OCI-LY3 (cell line): ENCODE measurements around the gene CTU2.

ENCODE experiments used
- H2AFZ ChIP-seq: fragments of 200-600, 300-600 bp; shearing (Covaris generic); 2 replicates; pipeline ENCODE4 v1.6.0; 2014; ENCODE audit warnings: antibody characterized with exemption, low read depth, low read length
- H3K27ac ChIP-seq: fragments of 200-600, 300-600 bp; sonication (generic); 2 replicates; pipeline ENCODE4 v1.5.1; 2014; ENCODE audit warnings: mild to moderate bottlenecking, low read length, moderate library complexity, mixed read lengths
- H3K27me3 ChIP-seq: fragments of 200-600, 300-600 bp; sonication (generic); 2 replicates; pipeline ENCODE4 v1.6.1; 2014; ENCODE audit warnings: low read depth, low read length, mixed read lengths
- H3K36me3 ChIP-seq: fragments of 200-600, 300-600 bp; sonication (generic); replicated peaks from 2 replicates; pipeline ENCODE3; 2014; ENCODE audit warnings: low read depth, low read length, mixed read lengths
- H3K4me1 ChIP-seq: fragments of 300-600, 200-600 bp; sonication (generic); 2 replicates; pipeline ENCODE4 v1.6.1; 2014; ENCODE audit warnings: low read length, mixed read lengths
- H3K4me2 ChIP-seq: fragments of 200-600, 300-600 bp; sonication (generic); 2 replicates; pipeline ENCODE4 v1.6.1; 2014; ENCODE audit warnings: low read length, mixed read lengths
- H3K4me3 ChIP-seq: fragments of 300-600, 200-600 bp; sonication (generic); 2 replicates; pipeline ENCODE4 v1.5.1; 2014; ENCODE audit warnings: antibody characterized with exemption, mild to moderate bottlenecking, low read length, moderate library complexity
- H3K79me2 ChIP-seq: fragments of 300-600, 200-600 bp; shearing (Covaris generic); 2 replicates; pipeline ENCODE4 v1.6.1; 2014; ENCODE audit warnings: mild to moderate bottlenecking, low read length, mixed read lengths
- H3K9ac ChIP-seq: fragments of 300-600, 200-600 bp; shearing (Covaris generic); 2 replicates; pipeline ENCODE4 v1.6.0; 2014; ENCODE audit warnings: mild to moderate bottlenecking, low read length, moderate library complexity
- H3K9me3 ChIP-seq: fragments of 200-600, 300-600 bp; shearing (Covaris generic); 2 replicates; pipeline ENCODE4 v1.6.1; 2014; ENCODE audit warnings: low read length, mixed read lengths; ENCODE audit not compliant: insufficient read depth
- H4K20me1 ChIP-seq: fragments of 200-600, 300-600 bp; sonication (generic); 2 replicates; pipeline ENCODE4 v1.6.1; 2016; ENCODE audit warnings: low read length, mixed read lengths; ENCODE audit not compliant: insufficient read depth
- EZH2phosphoT487 ChIP-seq: fragments of 200-600 bp; shearing (Covaris generic); IDR thresholded peaks from 2 replicates; pipeline ENCODE4 v1.6.1; 2018; ENCODE audit warnings: antibody characterized with exemption, mixed run types, low read depth
- TF ChIP-seq, protein P1 (sequence below): fragments of 200-600, 300-600 bp; sonication (generic); IDR thresholded peaks from 2 replicates; pipeline ENCODE4 v1.5.1; 2014; ENCODE audit warnings: antibody characterized with exemption, low read length, low read depth

CTU2 gene

DNA sequence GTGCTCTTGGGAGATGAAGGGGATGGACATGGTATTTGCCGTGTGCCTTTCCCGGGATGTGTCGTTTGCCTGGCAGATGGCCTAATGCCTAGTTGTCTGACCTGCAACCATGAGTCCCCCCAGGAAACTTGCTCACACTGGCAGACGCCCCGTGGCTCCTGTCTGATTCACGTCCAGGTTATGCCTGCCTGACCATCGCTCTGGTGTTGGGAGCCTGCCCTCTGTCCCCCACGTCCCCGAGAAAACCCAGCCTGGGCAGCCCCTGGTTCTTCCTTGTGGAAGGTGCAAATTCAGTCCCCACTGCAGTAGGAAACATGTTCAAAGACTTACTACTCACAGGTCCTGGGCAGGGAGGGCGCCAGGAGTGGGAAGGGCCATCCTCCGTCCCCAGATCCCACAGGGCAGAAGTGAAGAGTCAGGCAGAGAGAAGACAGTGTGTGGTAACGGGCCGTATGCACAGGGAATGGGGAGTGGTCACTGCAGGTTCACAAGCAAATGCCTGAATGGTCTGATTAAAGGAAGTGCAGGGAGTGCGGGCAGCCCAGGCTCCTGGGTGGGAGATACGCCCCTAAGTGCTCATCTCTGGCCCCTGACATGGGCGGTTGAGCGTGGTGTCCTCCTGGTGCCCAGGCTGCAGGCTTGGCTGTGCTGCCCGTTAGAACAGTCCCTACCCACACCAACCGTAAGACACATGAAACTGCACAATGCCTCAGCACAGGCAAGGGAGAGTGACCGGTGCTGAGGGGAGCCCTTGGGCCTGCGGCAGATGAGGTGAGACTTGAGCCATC lies 15.8 kb upstream of the CTU2 start:
- H3K9ac ChIP-seq = no peak overlapping the region
- H4K20me1 ChIP-seq = no peaks in the 10 kb centered on the region
- H3K36me3 ChIP-seq = no peaks in the 10 kb centered on the region
- H3K79me2 ChIP-seq = no peaks in the 10 kb centered on the region
- H3K9me3 ChIP-seq = no peaks in the 10 kb centered on the region
- no peak overlapping the region for H2AFZ ChIP-seq
- H3K4me2 ChIP-seq = no peak overlapping the region
- H3K27ac ChIP-seq = no peak overlapping the region
- TF ChIP-seq, protein P1, sequence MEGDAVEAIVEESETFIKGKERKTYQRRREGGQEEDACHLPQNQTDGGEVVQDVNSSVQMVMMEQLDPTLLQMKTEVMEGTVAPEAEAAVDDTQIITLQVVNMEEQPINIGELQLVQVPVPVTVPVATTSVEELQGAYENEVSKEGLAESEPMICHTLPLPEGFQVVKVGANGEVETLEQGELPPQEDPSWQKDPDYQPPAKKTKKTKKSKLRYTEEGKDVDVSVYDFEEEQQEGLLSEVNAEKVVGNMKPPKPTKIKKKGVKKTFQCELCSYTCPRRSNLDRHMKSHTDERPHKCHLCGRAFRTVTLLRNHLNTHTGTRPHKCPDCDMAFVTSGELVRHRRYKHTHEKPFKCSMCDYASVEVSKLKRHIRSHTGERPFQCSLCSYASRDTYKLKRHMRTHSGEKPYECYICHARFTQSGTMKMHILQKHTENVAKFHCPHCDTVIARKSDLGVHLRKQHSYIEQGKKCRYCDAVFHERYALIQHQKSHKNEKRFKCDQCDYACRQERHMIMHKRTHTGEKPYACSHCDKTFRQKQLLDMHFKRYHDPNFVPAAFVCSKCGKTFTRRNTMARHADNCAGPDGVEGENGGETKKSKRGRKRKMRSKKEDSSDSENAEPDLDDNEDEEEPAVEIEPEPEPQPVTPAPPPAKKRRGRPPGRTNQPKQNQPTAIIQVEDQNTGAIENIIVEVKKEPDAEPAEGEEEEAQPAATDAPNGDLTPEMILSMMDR = no peak
- no peak for TF ChIP-seq EZH2phosphoT487
- H3K4me3 ChIP-seq = no peak overlapping the region
- H3K4me1 ChIP-seq = peaks cover 14% of the 10 kb centered on the region
- H3K27me3 ChIP-seq = peaks cover 30% of the 10 kb centered on the region

DNA sequence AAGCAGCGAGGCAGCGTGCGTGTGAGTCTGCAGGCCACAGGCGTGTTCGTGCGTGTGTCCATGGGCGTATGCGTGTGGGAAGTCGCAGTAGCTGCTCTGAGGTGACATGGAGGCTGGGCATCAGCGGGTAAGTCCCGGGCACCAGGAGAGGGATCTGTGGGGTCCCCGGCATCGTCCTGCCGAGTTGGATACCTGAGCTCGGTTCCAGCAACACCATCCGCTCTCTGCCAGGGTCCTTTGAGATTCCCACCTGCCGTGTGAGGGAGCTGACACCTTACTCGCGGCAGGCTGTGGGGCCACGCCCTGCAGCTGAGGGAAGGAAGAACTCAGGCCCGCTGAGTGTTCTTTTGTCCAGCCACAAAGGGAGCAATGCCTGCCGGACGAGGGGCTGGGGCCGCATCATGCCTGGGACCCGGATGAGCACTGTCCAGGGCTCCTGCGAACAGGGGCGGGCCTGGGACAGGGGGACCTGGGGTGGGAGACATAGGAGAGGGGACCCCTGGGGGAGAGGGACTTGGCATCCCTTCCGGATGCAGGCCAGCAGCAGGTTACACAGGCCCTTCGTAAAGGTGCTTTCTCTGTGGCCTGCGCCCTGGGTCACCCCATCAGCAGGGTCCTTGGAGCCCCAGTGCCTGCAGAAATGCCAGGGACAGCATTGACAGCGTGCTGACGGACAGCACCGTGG lies 15.0 kb upstream of the CTU2 start:
- no peak for TF ChIP-seq EZH2phosphoT487
- TF ChIP-seq, protein P1 = no peak
- Histone ChIP-seq H4K20me1 (no peaks in the 10 kb centered on the region), H3K27me3 (peaks cover 26% of the 10 kb centered on the region), H3K4me1 (peaks cover 10% of the 10 kb centered on the region; the same call in 1 of the 2 replicates), H3K9ac (no peak overlapping the region), H3K36me3 (peaks cover 3% of the 10 kb centered on the region), H2AFZ (no peak overlapping the region), H3K9me3 (no peaks in the 10 kb centered on the region), H3K27ac (no peak overlapping the region), H3K4me3 (no peak overlapping the region), H3K79me2 (no peaks in the 10 kb centered on the region), H3K4me2 (no peak overlapping the region)

- Histone ChIP-seq H3K36me3 (peaks cover 3% of the 10 kb centered on the region), H3K9me3 (no peaks in the 10 kb centered on the region), H2AFZ (no peak overlapping the region), H3K27ac (no peak overlapping the region), H3K4me3 (no peak overlapping the region), H3K79me2 (no peaks in the 10 kb centered on the region), H4K20me1 (no peaks in the 10 kb centered on the region), H3K9ac (no peak overlapping the region), H3K4me2 (no peak overlapping the region), H3K4me1 (peaks cover 5% of the 10 kb centered on the region; the same call in 1 of the 2 replicates), H3K27me3 (peaks cover 21% of the 10 kb centered on the region)
- TF ChIP-seq, protein P1 = no peak
- no peak for TF ChIP-seq EZH2phosphoT487
These were observed 14.3 kb upstream of the CTU2 start for GRCh38 chr16:88691924-88692560.

- Histone ChIP-seq H3K4me1 (peaks cover 5% of the 10 kb centered on the region; the same call in 1 of the 2 replicates), H3K9ac (no peak overlapping the region), H3K36me3 (peaks cover 3% of the 10 kb centered on the region), H2AFZ (no peak overlapping the region), H4K20me1 (no peaks in the 10 kb centered on the region), H3K27ac (no peak overlapping the region), H3K4me2 (no peak overlapping the region), H3K27me3 (peaks cover 13% of the 10 kb centered on the region; the same call in 1 of the 2 replicates), H3K79me2 (no peaks in the 10 kb centered on the region), H3K4me3 (no peak overlapping the region), H3K9me3 (no peaks in the 10 kb centered on the region)
- TF ChIP-seq, protein P1 = no peak
- no peak for TF ChIP-seq EZH2phosphoT487
These were observed 13.4 kb upstream of the CTU2 start for GRCh38 chr16:88692861-88693260.
